Fibroblast of villous mesenchyme (primary cell): ENCODE results near the gene C14orf93. TPM values are rescaled to one million over a fixed set of nuclear protein-coding genes. Genes with fewer than 3 reads are reported as not detected.

ENCODE experiments used
- DNase-seq: peaks from one replicate; pipeline ENCODE4 v3.0.0-alpha.2; 2010; ENCODE audit warnings: low read depth
- H3K4me3 ChIP-seq: 2 replicates; pipeline ENCODE4 v1.5.1; 2011; ENCODE audit warnings: low read depth, mild to moderate bottlenecking, low read length
- total RNA-seq: library from RNA; depleted of rRNA; stranded (reverse); fragments of >200 nt; gene quantifications from 2 replicates; pipeline ENCODE4 v1.2.3, GENCODE V29; 2012
- TF ChIP-seq, protein P1 (sequence below): IDR thresholded peaks from 2 replicates; pipeline ENCODE4 v1.5.1; 2012; ENCODE audit warnings: low read depth, mild to moderate bottlenecking, low read length; ENCODE audit not compliant: insufficient read depth

C14orf93 gene
- total RNA-seq, 1 donor = 4.7 TPM

DNA sequence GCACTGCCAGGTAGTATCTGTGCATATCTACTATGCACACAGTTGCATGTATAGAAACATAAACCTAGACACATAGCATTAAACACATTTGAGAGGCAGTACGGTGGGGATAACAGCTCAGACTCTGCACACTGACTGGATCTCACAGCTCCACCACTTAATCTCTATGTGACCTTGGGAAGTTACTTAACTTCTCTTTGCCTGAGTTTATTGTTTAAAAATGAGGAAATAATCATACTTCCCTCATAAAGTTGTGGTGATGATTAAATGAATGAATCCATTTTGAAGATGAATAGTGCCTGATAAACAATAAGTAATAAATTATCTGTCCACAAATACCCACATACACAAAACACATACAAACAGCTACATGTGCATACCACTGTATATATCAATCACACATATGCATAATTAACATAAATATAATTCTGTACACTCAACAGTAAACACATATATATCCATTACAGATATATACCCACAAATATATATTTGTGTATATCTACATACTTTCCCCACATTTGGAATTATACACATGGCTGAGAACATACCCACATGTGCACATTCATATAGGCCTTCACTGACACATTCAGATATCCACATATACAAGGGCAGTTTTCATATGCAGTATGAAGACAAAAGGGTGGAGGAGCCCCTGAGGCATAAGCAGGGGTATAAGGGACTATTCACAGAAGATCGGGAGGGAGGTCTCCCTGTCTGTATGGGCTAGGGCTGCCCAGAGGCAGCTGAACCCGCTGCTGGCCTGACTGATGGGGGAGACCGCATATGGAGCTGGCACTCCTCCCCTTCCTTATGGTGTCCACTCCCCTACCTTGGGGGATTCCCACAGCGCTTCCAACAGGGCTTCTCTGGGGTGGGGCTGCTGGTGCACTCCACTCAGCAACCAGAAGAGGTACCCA, 41.5 kb upstream of the C14orf93 start:
- no peak overlapping the region for H3K4me3 ChIP-seq
- DNase-seq = no peak
- TF ChIP-seq, protein P1, sequence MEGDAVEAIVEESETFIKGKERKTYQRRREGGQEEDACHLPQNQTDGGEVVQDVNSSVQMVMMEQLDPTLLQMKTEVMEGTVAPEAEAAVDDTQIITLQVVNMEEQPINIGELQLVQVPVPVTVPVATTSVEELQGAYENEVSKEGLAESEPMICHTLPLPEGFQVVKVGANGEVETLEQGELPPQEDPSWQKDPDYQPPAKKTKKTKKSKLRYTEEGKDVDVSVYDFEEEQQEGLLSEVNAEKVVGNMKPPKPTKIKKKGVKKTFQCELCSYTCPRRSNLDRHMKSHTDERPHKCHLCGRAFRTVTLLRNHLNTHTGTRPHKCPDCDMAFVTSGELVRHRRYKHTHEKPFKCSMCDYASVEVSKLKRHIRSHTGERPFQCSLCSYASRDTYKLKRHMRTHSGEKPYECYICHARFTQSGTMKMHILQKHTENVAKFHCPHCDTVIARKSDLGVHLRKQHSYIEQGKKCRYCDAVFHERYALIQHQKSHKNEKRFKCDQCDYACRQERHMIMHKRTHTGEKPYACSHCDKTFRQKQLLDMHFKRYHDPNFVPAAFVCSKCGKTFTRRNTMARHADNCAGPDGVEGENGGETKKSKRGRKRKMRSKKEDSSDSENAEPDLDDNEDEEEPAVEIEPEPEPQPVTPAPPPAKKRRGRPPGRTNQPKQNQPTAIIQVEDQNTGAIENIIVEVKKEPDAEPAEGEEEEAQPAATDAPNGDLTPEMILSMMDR = no peak

DNA sequence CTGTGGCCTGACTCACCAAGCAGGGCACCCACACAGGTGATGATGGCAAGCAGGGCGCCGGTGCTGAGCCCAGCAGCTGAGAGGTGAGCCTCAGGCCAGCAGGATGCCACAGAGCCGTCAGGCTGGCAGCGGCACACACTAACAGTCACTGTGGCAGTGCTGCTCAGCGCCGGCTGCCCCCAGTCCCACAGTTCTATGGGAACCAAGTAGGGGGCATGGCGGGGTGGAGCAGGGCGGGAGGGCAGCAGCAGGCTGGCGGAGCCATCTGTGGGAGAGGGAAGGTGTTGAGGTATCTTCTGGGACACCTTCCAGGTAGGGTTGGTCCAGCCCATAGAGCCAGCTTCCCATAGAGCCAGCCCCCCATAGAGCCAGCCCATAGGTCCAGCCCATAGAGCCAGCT, 39.1 kb upstream of the C14orf93 start:
- TF ChIP-seq, protein P1 = no peak
- no peak for DNase-seq

DNA sequence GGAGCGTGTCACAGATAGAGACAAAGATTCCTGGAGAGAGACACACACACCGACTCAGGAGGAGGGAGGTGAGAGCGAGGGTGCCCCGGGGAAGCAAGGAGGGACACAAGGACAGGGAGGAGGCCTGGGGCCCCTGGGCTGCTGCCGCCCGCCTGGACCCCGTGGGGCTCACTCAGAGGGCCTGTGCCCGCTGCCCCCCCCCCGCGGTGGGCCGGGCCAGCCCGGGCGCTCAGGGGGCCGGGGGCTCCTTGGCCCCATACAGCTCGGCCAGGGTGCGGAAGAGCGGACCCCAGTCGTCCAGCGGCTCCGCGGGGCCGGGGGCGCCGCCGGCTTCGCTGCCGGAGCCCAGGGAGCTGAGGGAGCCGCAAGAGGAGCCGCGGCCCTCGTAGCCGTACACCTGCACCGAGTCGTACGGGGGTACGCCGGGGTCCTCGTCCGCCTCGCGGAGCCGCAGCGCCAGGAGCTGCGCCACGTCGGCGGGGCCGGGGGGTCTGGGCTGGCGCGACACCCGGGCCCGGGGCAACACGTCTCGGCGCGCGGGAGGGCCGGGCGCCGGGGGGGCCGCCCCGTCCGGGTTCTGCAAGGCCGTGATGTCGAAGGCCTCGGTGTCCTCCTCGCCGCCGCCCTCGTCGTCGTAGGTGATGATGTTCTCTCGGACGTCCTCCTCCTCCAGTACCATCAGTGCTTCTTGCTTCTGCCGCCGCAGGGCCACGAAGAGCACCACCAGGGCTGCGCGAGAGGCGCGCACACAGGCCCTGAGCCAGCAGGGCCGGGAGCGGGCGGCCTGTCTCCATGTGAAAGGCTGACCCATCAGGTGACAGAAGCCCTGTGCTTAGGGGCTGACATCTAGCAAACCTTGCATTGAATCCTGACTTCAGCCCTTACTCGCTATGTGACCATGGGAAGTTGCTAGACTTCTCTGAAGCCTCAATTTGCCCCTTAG, 38.1 kb upstream of the C14orf93 start:
- DNase-seq = no peak
- TF ChIP-seq, protein P1 = no peak
- no peak overlapping the region for H3K4me3 ChIP-seq

More for the DNA sequence above, 39.1 kb upstream of the C14orf93 start:
- H3K4me3 ChIP-seq = no peak overlapping the region

DNA sequence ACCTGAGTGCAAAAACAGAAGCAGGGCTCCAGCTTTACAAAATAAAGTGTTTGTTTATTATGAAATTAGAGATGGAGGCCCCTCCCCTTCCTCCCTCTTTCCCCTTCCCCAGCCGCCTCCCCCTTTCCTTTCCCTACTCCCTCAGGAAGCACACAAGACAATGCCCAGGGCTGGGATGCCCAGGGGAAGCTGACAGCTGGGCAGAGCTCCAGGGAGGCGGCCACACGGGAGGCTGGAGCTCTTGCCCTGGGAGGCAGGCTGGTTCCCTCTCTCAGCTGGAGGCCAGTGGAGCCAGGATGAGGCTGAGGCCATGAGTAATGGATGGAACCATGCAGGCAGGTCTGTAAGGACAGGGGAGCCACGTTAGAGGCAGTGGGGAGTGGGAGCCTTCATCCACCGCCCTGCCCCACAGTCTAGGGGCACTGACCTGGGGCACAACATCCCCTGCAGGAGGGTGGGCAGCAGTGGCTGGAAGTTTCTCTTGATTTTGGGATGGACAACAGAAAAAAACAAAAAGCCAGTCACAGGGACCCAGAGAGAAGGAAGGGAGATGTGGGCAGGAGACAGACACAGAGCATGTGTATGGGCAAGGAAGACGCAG, 37.2 kb upstream of the C14orf93 start:
- H3K4me3 ChIP-seq = no peak overlapping the region
- TF ChIP-seq, protein P1 = no peak
- DNase-seq = no peak

DNA sequence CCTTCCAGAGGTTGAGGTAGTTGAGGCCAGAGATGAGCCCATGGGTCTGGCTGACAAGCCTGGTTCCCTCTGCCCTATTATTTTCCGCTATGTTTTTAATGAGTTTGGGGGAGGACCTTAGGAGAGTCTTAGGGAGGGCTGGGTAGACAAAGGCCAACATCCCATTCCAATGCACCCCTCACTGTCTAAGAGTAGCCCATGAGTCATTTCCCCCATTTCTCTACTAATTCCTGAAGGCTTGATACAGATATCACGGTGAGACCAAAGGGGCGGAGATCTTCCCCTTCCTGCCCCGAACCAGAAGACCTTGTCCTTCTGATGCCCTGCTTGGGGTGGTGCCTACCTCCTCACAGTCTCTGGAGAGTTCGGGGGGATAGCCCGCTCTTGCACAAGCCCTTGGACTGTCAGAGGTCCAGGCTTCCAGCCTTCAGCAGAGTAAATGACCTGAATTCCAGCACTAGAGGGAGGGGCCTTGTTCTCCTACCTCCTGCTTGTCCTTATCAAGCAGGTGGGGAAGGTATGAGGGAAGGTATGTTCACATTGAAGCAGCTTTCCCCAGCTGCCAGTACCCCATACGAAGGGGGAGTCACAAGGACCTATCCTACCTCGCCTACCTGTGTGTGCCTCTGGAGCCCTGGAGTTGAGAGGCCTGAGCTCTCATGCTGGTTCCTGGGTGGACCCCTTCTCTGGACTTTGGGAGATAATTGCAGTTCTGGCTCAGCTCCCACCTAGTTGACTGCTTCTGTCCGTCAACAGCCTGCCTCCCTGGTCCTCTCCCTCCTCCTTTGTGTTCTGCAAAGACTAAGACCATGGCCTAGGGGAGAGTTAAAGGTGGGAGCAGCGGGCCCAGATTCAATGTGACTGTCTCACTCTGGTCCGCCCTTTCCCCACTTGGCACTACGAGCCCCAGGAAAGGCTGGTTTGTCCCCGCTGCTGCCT, 35.7 kb upstream of the C14orf93 start:
- DNase-seq = no peak
- TF ChIP-seq, protein P1 = no peak
- H3K4me3 ChIP-seq = no peak overlapping the region
